ENCODE data around the gene RERG. TPM values are rescaled to one million over a fixed set of nuclear protein-coding genes. Genes with fewer than 3 reads are reported as not detected.
A peak's percentile ranks its signal among the peaks of the same experiment; 100 is the strongest.
"Not testable (repeated sequence)": the region's sequence is repeated elsewhere in the genome, so short reads cannot be mapped to it uniquely, and the experiment has no call there.

The RERG gene
- total RNA-seq, 2 donors from 2014 or later, result not detected

- H3K4me1 Mint-ChIP-seq, result peaks cover 2% of the 10 kb centered on the region
- no peak overlapping the region for H3K4me3 Mint-ChIP-seq
- H3K27ac Mint-ChIP-seq, result no peak overlapping the region
- peaks cover 59% of the 10 kb centered on the region for H3K27me3 Mint-ChIP-seq
- peaks cover 4% of the 10 kb centered on the region for H3K36me3 Mint-ChIP-seq (ENCODE audit: low read depth)
- ATAC-seq (no peak), DNase-seq (no peak)
- H3K9me3 ChIP-seq (ENCODE audit: control insufficient read depth, low read length, poor library complexity, severe bottlenecking), result no peaks in the 10 kb centered on the region
Observed at GRCh38 chr12:15232959-15233358, 11.7 kb upstream of the RERG start.

- ATAC-seq, result no peak
- H3K4me3 Mint-ChIP-seq, result no peak overlapping the region
- peaks cover 2% of the 10 kb centered on the region for H3K4me1 Mint-ChIP-seq
- no peak for DNase-seq
- H3K36me3 Mint-ChIP-seq (ENCODE audit: low read depth), result peaks cover 5% of the 10 kb centered on the region
- H3K9me3 ChIP-seq (ENCODE audit: control insufficient read depth, low read length, poor library complexity, severe bottlenecking), result no peaks in the 10 kb centered on the region
- H3K27me3 Mint-ChIP-seq, result peaks cover 63% of the 10 kb centered on the region
- no peak overlapping the region for H3K27ac Mint-ChIP-seq
Observed at GRCh38 chr12:15231493-15231892, 10.3 kb upstream of the RERG start.

- H3K36me3 Mint-ChIP-seq (ENCODE audit: low read depth), result peaks cover 4% of the 10 kb centered on the region
- H3K27me3 Mint-ChIP-seq, result peaks cover 57% of the 10 kb centered on the region
- no peaks in the 10 kb centered on the region for H3K9me3 ChIP-seq (ENCODE audit: control insufficient read depth, low read length, poor library complexity, severe bottlenecking)
- H3K4me1 Mint-ChIP-seq, result peaks cover 4% of the 10 kb centered on the region
- ATAC-seq (no peak), DNase-seq (no peak)
- no peak overlapping the region for H3K27ac Mint-ChIP-seq
- no peak overlapping the region for H3K4me3 Mint-ChIP-seq
Observed at GRCh38 chr12:15230751-15231150, 9.5 kb upstream of the RERG start.

GRCh38 chr12:15230137-15230536 lies 8.9 kb upstream of the RERG start:
- H3K27me3 Mint-ChIP-seq, result peaks cover 62% of the 10 kb centered on the region
- DNase-seq (no peak), ATAC-seq (no peak)
- peaks cover 2% of the 10 kb centered on the region for H3K36me3 Mint-ChIP-seq (ENCODE audit: low read depth)
- H3K9me3 ChIP-seq (ENCODE audit: control insufficient read depth, low read length, poor library complexity, severe bottlenecking), result no peaks in the 10 kb centered on the region
- peaks cover 4% of the 10 kb centered on the region for H3K4me1 Mint-ChIP-seq
- H3K4me3 Mint-ChIP-seq, result no peak overlapping the region
- no peak overlapping the region for H3K27ac Mint-ChIP-seq

- H3K4me3 Mint-ChIP-seq, result no peak overlapping the region
- no peak overlapping the region for H3K27ac Mint-ChIP-seq
- H3K27me3 Mint-ChIP-seq, result peaks cover 63% of the 10 kb centered on the region
- DNase-seq, result no peak
- no peak for ATAC-seq
- no peaks in the 10 kb centered on the region for H3K9me3 ChIP-seq (ENCODE audit: control insufficient read depth, low read length, poor library complexity, severe bottlenecking)
- peaks cover 3% of the 10 kb centered on the region for H3K36me3 Mint-ChIP-seq (ENCODE audit: low read depth)
- H3K4me1 Mint-ChIP-seq, result peaks cover 5% of the 10 kb centered on the region
Observed at GRCh38 chr12:15227004-15227679, 5.9 kb upstream of the RERG start.

- peaks cover 60% of the 10 kb centered on the region for H3K27me3 Mint-ChIP-seq
- not testable (repeated sequence) for H3K27ac Mint-ChIP-seq; H3K9me3 ChIP-seq (ENCODE audit: control insufficient read depth, low read length, poor library complexity, severe bottlenecking); DNase-seq; ATAC-seq; H3K36me3 Mint-ChIP-seq (ENCODE audit: low read depth); H3K4me1 Mint-ChIP-seq; H3K4me3 Mint-ChIP-seq
Observed at GRCh38 chr12:15225863-15226218, 4.6 kb upstream of the RERG start.

- Mint-ChIP-seq H3K36me3 (ENCODE audit: low read depth) (peaks cover 3% of the 10 kb centered on the region), H3K4me1 (peaks cover 11% of the 10 kb centered on the region), H3K27me3 (peaks cover 60% of the 10 kb centered on the region), H3K4me3 (no peak overlapping the region), H3K27ac (no peak overlapping the region)
- H3K9me3 ChIP-seq (ENCODE audit: control insufficient read depth, low read length, poor library complexity, severe bottlenecking), result no peaks in the 10 kb centered on the region
- ATAC-seq, result no peak
- no peak for DNase-seq
Observed at GRCh38 chr12:15225136-15225862, 4.1 kb upstream of the RERG start.

GRCh38 chr12:15222219-15222618 lies 1.0 kb upstream of the RERG start:
- ATAC-seq, result no peak

GRCh38 chr12:15220451-15220850 lies 766 bp downstream of the RERG start:
- Mint-ChIP-seq H3K36me3 (ENCODE audit: low read depth) (peaks cover 2% of the 10 kb centered on the region), H3K27me3 (peaks cover 57% of the 10 kb centered on the region), H3K27ac (no peak overlapping the region), H3K4me1 (peaks cover 11% of the 10 kb centered on the region), H3K4me3 (peak overlapping the region; percentile 79)
- no peak for ATAC-seq
- no peaks in the 10 kb centered on the region for H3K9me3 ChIP-seq (ENCODE audit: control insufficient read depth, low read length, poor library complexity, severe bottlenecking)
- DNase-seq, result no peak

More at GRCh38 chr12:15222219-15222618, 1.0 kb upstream of the RERG start:
- Mint-ChIP-seq H3K27ac (no peak overlapping the region), H3K4me1 (peaks cover 11% of the 10 kb centered on the region), H3K27me3 (peaks cover 53% of the 10 kb centered on the region), H3K36me3 (ENCODE audit: low read depth) (peaks cover 2% of the 10 kb centered on the region), H3K4me3 (no peak overlapping the region)
- H3K9me3 ChIP-seq (ENCODE audit: control insufficient read depth, low read length, poor library complexity, severe bottlenecking), result no peaks in the 10 kb centered on the region
- DNase-seq, result no peak

GRCh38 chr12:15218794-15219193 lies 2.4 kb downstream of the RERG start:
- H3K27ac Mint-ChIP-seq, result no peak overlapping the region
- no peak for DNase-seq
- peaks cover 58% of the 10 kb centered on the region for H3K27me3 Mint-ChIP-seq
- no peak overlapping the region for H3K4me3 Mint-ChIP-seq
- H3K9me3 ChIP-seq (ENCODE audit: control insufficient read depth, low read length, poor library complexity, severe bottlenecking), result no peaks in the 10 kb centered on the region
- peaks cover 11% of the 10 kb centered on the region for H3K4me1 Mint-ChIP-seq
- H3K36me3 Mint-ChIP-seq (ENCODE audit: low read depth), result peaks cover 2% of the 10 kb centered on the region
- ATAC-seq, result no peak

- no peak overlapping the region for H3K4me3 Mint-ChIP-seq
- ATAC-seq (no peak), DNase-seq (no peak)
- H3K27me3 Mint-ChIP-seq, result peaks cover 56% of the 10 kb centered on the region
- peaks cover 1% of the 10 kb centered on the region for H3K36me3 Mint-ChIP-seq (ENCODE audit: low read depth)
- peaks cover 8% of the 10 kb centered on the region for H3K4me1 Mint-ChIP-seq
- H3K9me3 ChIP-seq (ENCODE audit: control insufficient read depth, low read length, poor library complexity, severe bottlenecking), result no peaks in the 10 kb centered on the region
- H3K27ac Mint-ChIP-seq, result no peak overlapping the region
Observed at GRCh38 chr12:15216036-15216889, 5.0 kb downstream of the RERG start.

GRCh38 chr12:15214851-15215601 lies 6.2 kb downstream of the RERG start:
- Mint-ChIP-seq H3K36me3 (ENCODE audit: low read depth) (peaks cover 2% of the 10 kb centered on the region), H3K4me1 (peaks cover 2% of the 10 kb centered on the region), H3K27ac (no peak overlapping the region), H3K27me3 (peaks cover 60% of the 10 kb centered on the region), H3K4me3 (no peak overlapping the region)
- H3K9me3 ChIP-seq (ENCODE audit: control insufficient read depth, low read length, poor library complexity, severe bottlenecking), result no peaks in the 10 kb centered on the region
- ATAC-seq (no peak), DNase-seq (no peak)

GRCh38 chr12:15212930-15213329 lies 8.3 kb downstream of the RERG start:
- Mint-ChIP-seq H3K27ac (no peak overlapping the region), H3K27me3 (peaks cover 58% of the 10 kb centered on the region), H3K4me1 (peaks cover 2% of the 10 kb centered on the region), H3K4me3 (no peak overlapping the region), H3K36me3 (ENCODE audit: low read depth) (peaks cover 2% of the 10 kb centered on the region)
- no peak for DNase-seq
- no peak for ATAC-seq
- H3K9me3 ChIP-seq (ENCODE audit: control insufficient read depth, low read length, poor library complexity, severe bottlenecking), result peaks cover 2% of the 10 kb centered on the region

Data from T-helper 17 cell (primary cell).